DOHH2 (cell line): ENCODE measurements around the gene YIPF4.
"Not testable (repeated sequence)": the region's sequence is repeated elsewhere in the genome, so short reads cannot be mapped to it uniquely, and the experiment has no call there.

Source experiments
- EZH2phosphoT487 ChIP-seq: fragments of 200-600 bp; sonication (generic); IDR thresholded peaks from 2 replicates; pipeline ENCODE4 v1.6.1; 2017; ENCODE audit warnings: borderline replicate concordance, mild to moderate bottlenecking, antibody characterized with exemption, low read length, moderate library complexity, mixed read lengths
- TF ChIP-seq, protein P1 (sequence below): fragments of 200-600 bp; sonication (generic); IDR thresholded peaks from one replicate; pipeline ENCODE4 v1.5.1; 2014; ENCODE audit warnings: antibody characterized with exemption, mild to moderate bottlenecking, low read depth, low read length; ENCODE audit not compliant: poor library complexity, severe bottlenecking

DNA sequence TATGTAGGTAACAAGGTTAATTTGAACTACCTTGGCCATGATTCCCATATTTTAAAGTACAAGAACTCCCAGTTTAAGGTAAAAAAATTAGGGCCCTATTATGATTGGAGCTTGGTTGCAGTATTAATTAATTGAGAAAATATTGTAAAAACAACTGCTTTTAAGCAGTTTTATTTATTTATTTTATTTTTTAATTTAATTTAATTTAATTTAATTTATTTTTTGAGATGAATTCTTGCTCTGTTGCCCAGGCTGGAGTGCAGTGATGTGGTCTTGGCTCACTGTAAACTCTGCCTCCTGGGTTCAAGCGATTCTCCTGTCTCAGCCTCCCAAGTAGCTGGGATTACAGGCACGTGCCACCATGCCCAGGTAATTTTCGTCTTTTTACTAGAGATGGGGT, 88.0 kb downstream of the YIPF4 start:
- TF ChIP-seq, protein P1, sequence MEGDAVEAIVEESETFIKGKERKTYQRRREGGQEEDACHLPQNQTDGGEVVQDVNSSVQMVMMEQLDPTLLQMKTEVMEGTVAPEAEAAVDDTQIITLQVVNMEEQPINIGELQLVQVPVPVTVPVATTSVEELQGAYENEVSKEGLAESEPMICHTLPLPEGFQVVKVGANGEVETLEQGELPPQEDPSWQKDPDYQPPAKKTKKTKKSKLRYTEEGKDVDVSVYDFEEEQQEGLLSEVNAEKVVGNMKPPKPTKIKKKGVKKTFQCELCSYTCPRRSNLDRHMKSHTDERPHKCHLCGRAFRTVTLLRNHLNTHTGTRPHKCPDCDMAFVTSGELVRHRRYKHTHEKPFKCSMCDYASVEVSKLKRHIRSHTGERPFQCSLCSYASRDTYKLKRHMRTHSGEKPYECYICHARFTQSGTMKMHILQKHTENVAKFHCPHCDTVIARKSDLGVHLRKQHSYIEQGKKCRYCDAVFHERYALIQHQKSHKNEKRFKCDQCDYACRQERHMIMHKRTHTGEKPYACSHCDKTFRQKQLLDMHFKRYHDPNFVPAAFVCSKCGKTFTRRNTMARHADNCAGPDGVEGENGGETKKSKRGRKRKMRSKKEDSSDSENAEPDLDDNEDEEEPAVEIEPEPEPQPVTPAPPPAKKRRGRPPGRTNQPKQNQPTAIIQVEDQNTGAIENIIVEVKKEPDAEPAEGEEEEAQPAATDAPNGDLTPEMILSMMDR, result not testable (repeated sequence)
- TF ChIP-seq EZH2phosphoT487, result not testable (repeated sequence)
